AG08395 (cell line): ENCODE results near the gene SAPCD2.

Experiments used
- DNase-seq: peaks from one replicate; pipeline ENCODE4 v3.0.0; 2012; ENCODE audit warnings: mixed read lengths, low spot score

The SAPCD2 gene

DNA sequence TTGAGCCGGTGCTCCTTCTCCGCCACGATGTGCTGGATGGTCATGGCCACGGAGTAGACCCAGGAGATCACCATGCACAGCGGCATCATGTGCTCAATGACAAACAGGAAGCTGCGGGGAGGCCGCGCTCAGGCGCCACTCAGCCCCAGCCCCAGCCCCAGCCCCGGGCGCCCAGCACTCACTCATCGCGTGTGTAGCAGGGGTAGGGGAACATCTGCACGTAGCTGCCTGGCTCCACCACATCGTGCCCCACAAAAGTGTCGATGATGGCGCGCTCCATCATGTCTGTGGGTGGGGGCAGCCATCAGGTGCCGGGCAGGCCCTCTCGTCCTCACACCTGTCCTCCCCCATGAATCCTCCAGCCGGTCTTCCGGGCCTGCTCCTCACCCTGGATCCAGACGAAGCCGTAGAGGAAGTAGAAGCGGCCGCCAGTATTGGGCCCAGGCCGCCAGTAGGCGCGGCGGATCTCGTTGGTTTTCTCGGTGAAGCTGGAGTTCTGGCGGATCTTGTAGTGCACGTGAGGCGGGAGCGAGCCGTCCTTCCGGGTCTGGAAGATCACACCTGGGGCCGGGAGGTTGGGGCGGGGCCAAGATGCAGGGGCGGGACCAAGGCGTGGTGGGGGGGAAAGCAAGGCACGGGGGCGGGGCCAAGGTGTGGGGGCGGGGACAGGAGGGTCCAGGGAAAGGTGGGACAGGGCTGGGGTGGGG is 52.4 kb downstream of the SAPCD2 start:
- no peak for DNase-seq

DNA sequence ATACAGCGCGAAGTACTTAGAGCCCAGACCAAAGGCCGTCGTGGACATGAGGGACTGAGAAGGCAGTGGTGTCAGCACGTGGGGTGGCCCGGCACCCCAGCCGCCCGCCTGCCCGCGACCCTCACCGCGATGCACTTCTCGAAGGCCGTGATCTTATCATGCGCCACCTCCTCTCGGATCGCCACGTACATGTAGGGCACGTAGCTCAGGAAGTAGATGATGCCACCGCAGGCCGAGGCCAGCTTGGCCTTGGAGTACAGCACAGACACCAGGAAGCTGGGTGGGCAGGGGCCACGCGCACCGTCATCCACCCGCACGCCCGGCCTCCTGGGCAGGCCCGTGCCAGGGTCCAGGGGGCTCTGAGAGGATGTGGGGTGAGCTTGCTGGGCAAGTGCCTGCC is 53.3 kb downstream of the SAPCD2 start:
- no peak for DNase-seq

DNA sequence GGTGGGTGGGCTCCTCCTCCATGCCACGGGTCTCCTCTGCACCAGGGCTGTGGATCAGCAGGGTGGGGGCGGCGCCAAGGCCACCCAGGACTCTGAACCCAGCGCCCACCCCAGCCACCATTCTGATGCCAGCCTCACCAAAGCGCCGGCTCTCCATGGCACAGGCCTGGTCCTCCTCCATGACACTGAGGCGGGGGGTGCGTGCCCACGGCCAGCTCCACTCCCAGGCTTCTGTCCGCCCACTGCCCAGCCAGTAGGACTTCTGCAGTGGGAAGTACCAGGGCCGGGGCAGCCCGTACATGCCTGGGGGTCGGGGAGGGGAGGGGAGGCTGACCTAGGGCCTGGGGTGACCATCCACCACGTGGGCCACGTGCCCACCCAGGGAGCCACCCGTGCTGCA is 53.9 kb downstream of the SAPCD2 start:
- no peak for DNase-seq

DNA sequence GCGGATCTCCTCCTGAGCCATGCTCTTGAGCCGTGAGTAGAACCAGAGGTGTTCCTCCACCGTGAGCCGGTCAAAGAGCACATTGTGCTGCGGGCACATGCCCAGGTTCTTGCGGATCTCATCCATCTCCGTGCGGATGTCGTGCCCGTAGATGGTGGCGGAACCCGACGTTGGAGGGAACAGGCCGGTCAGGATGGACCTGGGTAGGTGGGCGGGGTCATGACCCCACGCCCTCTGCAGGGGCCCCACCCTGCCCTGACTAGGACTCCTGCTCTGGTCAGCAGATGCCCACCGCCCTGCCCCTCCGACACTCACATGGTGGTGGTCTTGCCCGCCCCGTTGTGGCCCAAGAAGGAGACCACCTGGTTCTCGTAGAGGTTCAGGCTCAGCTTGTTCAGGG is 54.4 kb downstream of the SAPCD2 start:
- no peak for DNase-seq

DNA sequence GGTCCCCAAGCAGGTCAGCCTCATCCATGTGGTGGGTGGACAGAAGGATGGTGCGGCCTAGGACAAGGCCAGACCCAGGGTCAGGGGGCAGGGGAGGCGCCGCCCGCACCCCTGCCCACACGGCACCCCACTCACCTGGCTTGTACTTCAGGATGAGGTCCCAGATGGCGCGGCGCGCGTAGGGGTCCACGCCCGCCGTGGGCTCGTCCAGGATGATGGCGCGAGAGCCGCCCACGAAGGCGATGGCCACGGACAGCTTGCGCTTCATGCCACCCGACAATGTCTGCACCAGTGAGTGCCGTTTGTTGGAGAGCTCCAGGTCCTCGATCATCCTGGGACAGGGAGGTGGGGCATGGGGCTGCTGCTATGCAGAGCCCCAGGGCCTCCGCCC is 54.8 kb downstream of the SAPCD2 start:
- no peak for DNase-seq

DNA sequence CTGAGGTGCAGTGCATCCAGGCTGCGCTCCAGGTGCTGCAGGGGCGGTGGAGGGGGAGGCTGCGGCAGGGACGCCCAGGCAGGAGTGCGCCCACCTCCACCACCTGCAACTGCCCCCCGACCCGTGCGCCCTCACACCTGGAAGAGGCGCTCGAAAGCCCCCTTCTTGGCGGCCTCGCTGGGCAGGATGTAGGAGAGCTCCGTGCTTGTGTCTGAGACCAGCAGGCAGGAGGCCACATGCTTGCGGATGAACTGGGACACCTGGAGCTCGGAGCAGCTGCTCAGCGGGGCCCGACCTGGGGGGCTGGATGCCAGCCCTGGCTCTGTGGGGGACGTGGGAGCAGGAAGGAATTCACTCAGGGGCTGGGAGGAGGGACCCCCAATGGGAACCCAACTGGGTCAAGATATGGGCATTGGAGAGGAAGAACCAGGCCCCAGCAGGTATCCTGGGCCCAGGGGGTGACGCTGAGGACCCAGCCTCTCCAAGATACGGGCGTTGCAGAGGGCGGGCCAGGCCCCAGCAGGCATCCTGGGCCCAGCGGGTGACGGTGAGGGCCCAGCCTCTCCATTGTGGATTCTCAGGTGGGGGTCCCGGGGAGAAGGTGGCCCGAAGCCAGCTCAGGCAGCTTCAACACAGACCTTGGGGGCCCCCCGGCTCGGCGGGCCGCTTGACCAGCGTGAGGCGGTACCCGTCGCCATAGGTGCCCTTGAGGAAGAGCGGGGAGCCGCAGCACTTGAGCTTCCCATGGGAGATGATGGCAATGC is 55.4 kb downstream of the SAPCD2 start:
- no peak for DNase-seq

DNA sequence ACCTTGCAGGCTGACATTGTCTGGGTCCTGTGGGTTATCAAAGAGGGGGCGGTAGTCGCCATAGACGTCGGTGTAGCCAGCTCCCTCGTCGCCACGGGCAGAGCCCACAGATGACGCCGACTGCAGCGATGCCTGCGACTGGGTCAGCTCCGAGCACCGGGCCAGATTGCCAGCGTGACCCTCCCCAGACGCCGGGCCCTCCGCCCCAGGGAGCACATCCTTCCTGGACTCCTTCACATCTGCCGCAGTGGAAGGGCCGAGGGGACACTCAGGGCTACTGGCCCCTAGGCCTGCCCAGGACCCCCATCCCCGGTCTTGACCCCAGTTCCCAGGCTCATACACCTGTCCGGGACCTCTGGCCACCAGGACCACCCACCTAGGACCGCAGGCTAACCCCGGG is 56.2 kb downstream of the SAPCD2 start:
- DNase-seq = no peak

DNA sequence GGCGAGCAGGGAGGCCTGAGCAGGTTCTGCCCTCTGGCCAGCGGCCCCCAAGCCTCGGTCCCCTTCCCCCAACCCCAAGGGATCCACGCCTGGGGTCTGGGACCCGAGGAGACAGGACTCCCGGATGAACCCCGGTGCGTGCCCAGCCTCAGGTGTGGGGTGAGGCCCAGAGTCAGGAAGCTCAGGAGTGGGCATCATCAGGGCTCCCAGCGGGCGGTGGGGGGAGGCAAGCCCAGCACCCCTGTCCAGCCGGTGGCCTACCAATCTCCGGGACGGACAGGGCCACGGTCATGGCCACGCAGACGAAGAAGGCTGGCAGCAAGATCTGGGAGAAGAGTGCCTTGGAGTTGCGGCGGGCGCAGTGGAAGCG is 56.8 kb downstream of the SAPCD2 start:
- no peak for DNase-seq

DNA sequence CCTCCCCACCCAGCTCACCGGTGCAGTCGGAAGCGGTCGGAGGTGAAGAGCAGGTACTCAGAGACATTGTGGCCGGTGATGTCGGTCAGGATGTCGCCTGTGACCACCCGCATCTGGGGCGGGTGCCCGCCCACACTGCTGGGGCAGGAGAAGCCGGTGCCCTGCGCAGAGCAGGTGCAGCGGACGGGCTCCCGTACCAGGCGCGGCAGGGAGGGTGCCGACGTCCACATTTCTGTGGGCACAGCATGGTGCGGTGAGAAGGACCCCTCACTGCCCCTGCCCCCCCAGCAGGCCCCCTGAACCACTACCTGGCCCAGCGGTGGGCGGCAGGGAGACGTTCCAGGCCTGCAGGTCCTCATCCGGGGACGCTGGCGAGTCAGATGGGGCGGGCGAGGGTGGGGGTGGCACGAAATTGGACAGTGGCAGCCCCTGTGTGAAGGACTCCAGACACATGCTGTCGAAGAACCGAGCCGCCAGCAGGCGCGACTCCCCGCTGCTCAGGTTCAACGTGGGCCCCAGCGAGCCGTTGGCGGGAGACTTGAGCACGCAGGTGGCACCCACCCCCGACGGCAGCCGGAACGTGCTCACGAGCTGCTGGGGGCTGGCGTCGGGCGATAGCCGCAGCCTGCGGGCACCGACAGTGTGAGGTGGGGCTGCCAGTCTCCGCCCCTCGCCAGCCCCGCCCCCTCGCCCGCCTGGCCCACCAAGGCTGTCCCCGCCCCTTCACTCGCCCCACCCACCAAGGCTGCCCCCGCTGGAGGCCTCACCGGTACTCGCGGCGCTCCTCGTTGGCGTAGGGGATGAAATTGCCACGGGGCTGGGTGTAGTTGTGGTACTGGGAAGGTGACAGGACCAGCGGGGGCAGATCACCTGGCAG is 57.4 kb downstream of the SAPCD2 start:
- DNase-seq = no peak
